Heart right ventricle (tissue), 16 donors: Measurements from ENCODE around the gene RAD51B. TPM values are rescaled to one million over a fixed set of nuclear protein-coding genes. Genes with fewer than 3 reads are reported as not detected.
"Not testable (repeated sequence)": the region's sequence is repeated elsewhere in the genome, so short reads cannot be mapped to it uniquely, and the experiment has no call there.

Experiments used
- ATAC-seq, 8 donors: fragments of 200-7000 bp; cut with Tn5 transposase; one replicate each; pipeline ENCODE4 v1.9.1; 2020; ENCODE audit warnings: mild to moderate bottlenecking in 8 of 8, moderate library complexity in 8 of 8, moderate number of reproducible peaks in 1 of 8
- DNase-seq, 2 donors: peaks; one replicate each; pipeline ENCODE4 v3.0.0-alpha.2; 2020
- H3K27ac ChIP-seq, 10 donors: fragments of 200-600 bp; sonication (generic) in 2 of 10; one replicate each; pipeline versions ENCODE4 v1.5.0 to v1.8.0; 2020 to 2022; ENCODE audit warnings: mild to moderate bottlenecking in 3 of 10
- H3K27me3 ChIP-seq, 7 donors: fragments of 200-600 bp; one replicate each; pipeline ENCODE4 v1.8.0; 2021 to 2022; ENCODE audit warnings: mild to moderate bottlenecking in 2 of 7
- H3K36me3 ChIP-seq, 9 donors: fragments of 200-600 bp; sonication (generic) in 1 of 9; one replicate each; pipeline versions ENCODE4 v1.5.0 to v1.8.0; 2020 to 2022; ENCODE audit warnings: mild to moderate bottlenecking in 2 of 9
- H3K4me1 ChIP-seq, 9 donors: fragments of 200-600 bp; sonication (generic) in 1 of 9; one replicate each; pipeline versions ENCODE4 v1.5.0 to v1.8.0; 2020 to 2022; ENCODE audit warnings: mild to moderate bottlenecking in 4 of 9
- H3K4me3 ChIP-seq, 10 donors: fragments of 200-600 bp; sonication (generic) in 2 of 10; one replicate each; pipeline versions ENCODE4 v1.5.0 to v1.8.0; 2020 to 2022; ENCODE audit warnings: mild to moderate bottlenecking in 7 of 10, moderate library complexity in 2 of 10
- H3K9me3 ChIP-seq, 11 donors: fragments of 200-600 bp in 10 of 11; sonication (generic) in 2 of 11; one replicate each; pipeline versions ENCODE4 v1.5.0 to v1.8.0; 2013 to 2022; ENCODE audit warnings: mild to moderate bottlenecking in 2 of 11, control low read depth in 1 of 11, moderate library complexity in 1 of 11
- WGBS, 2 donors: extraction: QIAGEN DNeasy Blood & Tissue Kit; methylation state at CpG; one replicate each; pipeline ENCODE4 v1.1.7; 2013; ENCODE audit warnings: inconsistent platforms in 1 of 2; 5-methylcytosine and 5-hydroxymethylcytosine counted together
- intact Hi-C, 10 donors: fragments of 100-400 bp; cut with DNase I; formaldehyde crosslinking; loops; one replicate each; pipeline versions ENCODE4 v1.11.1 to v1.14.2; 2022
- polyA plus RNA-seq, 2 donors: library from polyadenylated mRNA; stranded (reverse); fragments of 200-250 nt; gene quantifications; one replicate each; pipeline ENCODE4 v1.2.3, GENCODE V29; 2013
- total RNA-seq, 10 donors: library from RNA; stranded (reverse); fragmentation: NEBNext Ultra II Directional in 3 of 10; extraction: Animal tissue kit (Norgen Biotek cat#: 25700) in 3 of 10; gene quantifications; one replicate each; pipeline versions ENCODE4 v1.2.1 to v1.2.4, GENCODE V29; 2021 to 2023
- TF ChIP-seq, protein P1 (sequence below), 9 donors: fragments of 200-600 bp; sonication (generic) in 2 of 9; IDR thresholded peaks; one replicate each; pipeline versions ENCODE4 v1.5.0 to v1.8.0; 2021 to 2022; ENCODE audit warnings: antibody characterized with exemption in 9 of 9, mild to moderate bottlenecking in 5 of 9, moderate library complexity in 1 of 9
- donor health status: Arrhythmogenic right ventricular cardiomyopathy.
- donor health status: ischemic (EF 13 %, LVEDD 7.1; RV severe dilation, severe dysfunction).
- donor health status: healthy with polysubstance abuse.
- donor health status: DM: no; HTN: yes; CAD: no.
- donor health status: DM: no; HTN: no; CAD: no.
- donor health status: ischemic (EF 25% LVEDD 6.9; RV normal size, moderate dysfunction).
- donor health status: ischemic (EF 25% LVEDD 5.7; RV mildly dilated, moderate dysfunction).
- donor health status: healthy.
- donor health status: DM: yes; HTN: yes; CAD: no.
- donor health status: Ischemic cardiomyopathy.
- donor health status: ischemic (EF 35%, LVEDD 5.7; RV mildly dilated, moderate dysfunction).
- donor health status: nonischemic (EF 11% LVEDD 7.7; RV severe dilation, severe dysfunction).
- donor health status: DM: yes; HTN: yes; CAD: no.
- donor health status: PGD.
- donor health status: ischemic (EF 29% LVEDD 5.4; RV normal size, mild dysfunction).
- donor health status: nonischemic (EF 23%, LVEDD 6.1; RV moderate dilation, normal function).

RAD51B gene
- total and polyA plus RNA-seq, 12 donors, result 0.88 to 8.6 (median 3.5) TPM

GRCh38 chr14:68427550-68427890 lies 607.9 kb downstream of the RAD51B start:
- Histone ChIP-seq H3K4me1 (no peaks in the 10 kb centered on the region), H3K9me3 (peaks cover 0 to 15% (median 0%) of the 10 kb centered on the region in 11 donors), H3K27me3 (no peaks in the 10 kb centered on the region), H3K36me3 (no peaks in the 10 kb centered on the region), H3K4me3 (no peak overlapping the region), H3K27ac (no peak overlapping the region)
- TF ChIP-seq, protein P1, sequence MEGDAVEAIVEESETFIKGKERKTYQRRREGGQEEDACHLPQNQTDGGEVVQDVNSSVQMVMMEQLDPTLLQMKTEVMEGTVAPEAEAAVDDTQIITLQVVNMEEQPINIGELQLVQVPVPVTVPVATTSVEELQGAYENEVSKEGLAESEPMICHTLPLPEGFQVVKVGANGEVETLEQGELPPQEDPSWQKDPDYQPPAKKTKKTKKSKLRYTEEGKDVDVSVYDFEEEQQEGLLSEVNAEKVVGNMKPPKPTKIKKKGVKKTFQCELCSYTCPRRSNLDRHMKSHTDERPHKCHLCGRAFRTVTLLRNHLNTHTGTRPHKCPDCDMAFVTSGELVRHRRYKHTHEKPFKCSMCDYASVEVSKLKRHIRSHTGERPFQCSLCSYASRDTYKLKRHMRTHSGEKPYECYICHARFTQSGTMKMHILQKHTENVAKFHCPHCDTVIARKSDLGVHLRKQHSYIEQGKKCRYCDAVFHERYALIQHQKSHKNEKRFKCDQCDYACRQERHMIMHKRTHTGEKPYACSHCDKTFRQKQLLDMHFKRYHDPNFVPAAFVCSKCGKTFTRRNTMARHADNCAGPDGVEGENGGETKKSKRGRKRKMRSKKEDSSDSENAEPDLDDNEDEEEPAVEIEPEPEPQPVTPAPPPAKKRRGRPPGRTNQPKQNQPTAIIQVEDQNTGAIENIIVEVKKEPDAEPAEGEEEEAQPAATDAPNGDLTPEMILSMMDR (IDR thresholded peaks at IDR 0.05), result no peak
- ATAC-seq (no peak), DNase-seq (no peak)
- intact Hi-C loops, result no loop called here

GRCh38 chr14:68428900-68429299 lies 609.3 kb downstream of the RAD51B start:
- intact Hi-C loops, ATAC-seq, H3K27ac ChIP-seq, H3K27me3 ChIP-seq, H3K36me3 ChIP-seq, H3K4me1 ChIP-seq, H3K4me3 ChIP-seq, DNase-seq: not testable (repeated sequence)
- WGBS, 2 donors, result 92 to 96% methylated on average over 5 of the region's 5 CpGs
- peaks cover 0 to 15% (median 0%) of the 10 kb centered on the region in 11 donors for H3K9me3 ChIP-seq

- H3K4me3 ChIP-seq, ATAC-seq, DNase-seq, H3K4me1 ChIP-seq, intact Hi-C loops, H3K27ac ChIP-seq, H3K36me3 ChIP-seq, H3K27me3 ChIP-seq: not testable (repeated sequence)
- peaks cover 0 to 23% (median 6%) of the 10 kb centered on the region in 11 donors for H3K9me3 ChIP-seq
- 85 to 89% methylated on average over 6 of the region's 6 CpGs for WGBS, 2 donors
Observed at GRCh38 chr14:68434173-68434572, 614.6 kb downstream of the RAD51B start.

DNA sequence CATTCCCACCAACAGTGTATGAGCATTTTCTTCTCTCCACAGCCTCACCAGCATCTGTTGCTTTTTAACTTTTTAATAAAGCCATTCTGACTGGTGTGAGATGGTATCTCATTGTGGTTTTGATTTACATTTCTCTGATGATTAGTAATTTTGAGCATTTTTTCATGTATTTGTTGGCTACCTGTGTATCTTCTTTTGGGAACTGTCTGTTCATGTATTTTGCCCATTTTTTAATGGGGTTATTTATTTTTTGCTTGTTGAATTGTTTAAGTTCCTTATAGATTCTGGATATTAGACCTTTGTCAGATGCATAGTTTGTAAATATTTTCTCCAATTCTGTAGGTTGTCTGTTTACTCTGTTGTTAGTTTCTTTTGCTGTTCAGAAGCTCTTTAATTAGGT lies 616.1 kb downstream of the RAD51B start:
- DNase-seq, H3K27ac ChIP-seq, ATAC-seq, H3K27me3 ChIP-seq, H3K4me3 ChIP-seq, H3K36me3 ChIP-seq, intact Hi-C loops: not testable (repeated sequence)
- Histone ChIP-seq H3K4me1 (peaks cover 0 to 10% (median 0%) of the 10 kb centered on the region in 9 donors), H3K9me3 (peaks cover 0 to 15% (median 6%) of the 10 kb centered on the region in 11 donors)

DNA sequence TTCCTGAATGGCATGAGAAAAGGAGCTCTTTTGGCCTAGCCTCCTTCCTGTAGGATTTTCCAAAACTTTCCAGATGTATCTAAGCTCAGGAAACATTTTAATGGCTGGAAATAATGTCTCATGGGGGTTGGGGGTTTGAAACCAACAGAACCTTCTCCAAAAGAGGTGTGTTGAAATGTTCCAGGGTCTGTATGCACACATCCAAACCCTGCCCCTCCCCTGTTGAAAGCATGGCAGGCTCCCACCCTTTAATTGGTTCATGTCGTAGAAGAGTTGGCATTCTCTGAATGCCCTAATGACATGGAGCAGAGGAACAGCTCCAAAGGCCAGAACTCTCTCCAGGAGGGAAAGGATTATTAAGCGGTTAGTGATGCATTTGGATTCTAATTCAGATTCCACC lies 620.1 kb downstream of the RAD51B start:
- intact Hi-C loops, result no loop called here
- Histone ChIP-seq H3K4me1 (peaks cover 0 to 17% (median 7%) of the 10 kb centered on the region in 9 donors), H3K27me3 (no peaks in the 10 kb centered on the region), H3K27ac (no peak overlapping the region), H3K36me3 (no peaks in the 10 kb centered on the region), H3K4me3 (no peak overlapping the region), H3K9me3 (peaks cover 0 to 15% (median 6%) of the 10 kb centered on the region in 11 donors)
- WGBS, 2 donors, result 71 to 75% methylated on average over 2 of the region's 2 CpGs
- no peak for DNase-seq
- TF ChIP-seq, protein P1 (IDR thresholded peaks at IDR 0.05), result no peak
- no peak for ATAC-seq

DNA sequence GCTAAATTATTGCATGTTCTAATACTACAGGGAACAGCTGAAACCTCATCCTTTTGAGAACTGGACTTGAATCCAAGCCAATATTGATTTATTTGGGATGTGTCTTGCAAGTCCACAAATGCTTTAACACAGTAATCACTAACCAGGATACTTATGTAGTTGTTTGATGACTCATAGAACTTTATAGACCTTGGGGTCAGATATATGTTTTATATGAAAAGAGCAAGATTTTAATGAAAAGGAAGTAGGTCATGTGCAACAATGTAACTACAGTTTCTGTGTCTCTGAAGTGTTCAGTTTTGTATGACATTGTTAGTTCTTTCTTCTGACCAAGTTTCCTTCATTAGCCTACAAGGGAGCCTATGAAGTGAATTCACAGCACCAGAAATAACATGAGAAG lies 621.2 kb downstream of the RAD51B start:
- ATAC-seq (no peak), DNase-seq (no peak)
- Histone ChIP-seq H3K4me1 (peaks cover 0 to 23% (median 13%) of the 10 kb centered on the region in 9 donors), H3K27me3 (no peaks in the 10 kb centered on the region), H3K27ac (no peak overlapping the region), H3K4me3 (no peak overlapping the region), H3K36me3 (no peaks in the 10 kb centered on the region), H3K9me3 (peaks cover 0 to 10% (median under 1%) of the 10 kb centered on the region in 11 donors)
- TF ChIP-seq, protein P1 (IDR thresholded peaks at IDR 0.05), result no peak
- intact Hi-C loops, result no loop called here
